Measurements from ENCODE around the gene HCN2. TPM values are rescaled to one million over a fixed set of nuclear protein-coding genes. Genes with fewer than 3 reads are reported as not detected.

The HCN2 gene
- total RNA-seq, 1 donor from 2014 or later, result 4.5 TPM

DNA sequence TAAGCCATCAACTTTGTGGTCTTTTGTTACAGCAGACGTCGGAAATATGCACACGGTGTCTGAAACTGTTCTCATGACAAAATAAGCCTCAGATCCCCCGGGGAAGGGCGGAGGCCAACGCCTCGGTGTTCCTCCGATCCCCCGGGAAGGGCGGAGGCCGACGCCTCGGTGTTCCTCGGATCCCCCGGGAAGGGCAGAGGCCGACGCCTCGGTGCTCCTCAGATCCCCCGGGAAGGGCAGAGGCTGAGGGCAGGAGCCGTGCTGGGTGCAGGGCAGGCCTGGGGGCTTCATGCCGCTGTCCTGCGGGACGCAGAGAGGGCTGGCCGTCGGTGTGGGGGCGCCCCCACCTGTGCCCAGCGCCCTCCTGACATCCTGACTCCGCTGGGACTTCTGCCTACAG lies 54.7 kb downstream of the HCN2 start:
- ATAC-seq (no peak), DNase-seq (ENCODE audit: missing footprints) (no peak)
- intact Hi-C loops (cut with DNase I), result no loop called here

DNA sequence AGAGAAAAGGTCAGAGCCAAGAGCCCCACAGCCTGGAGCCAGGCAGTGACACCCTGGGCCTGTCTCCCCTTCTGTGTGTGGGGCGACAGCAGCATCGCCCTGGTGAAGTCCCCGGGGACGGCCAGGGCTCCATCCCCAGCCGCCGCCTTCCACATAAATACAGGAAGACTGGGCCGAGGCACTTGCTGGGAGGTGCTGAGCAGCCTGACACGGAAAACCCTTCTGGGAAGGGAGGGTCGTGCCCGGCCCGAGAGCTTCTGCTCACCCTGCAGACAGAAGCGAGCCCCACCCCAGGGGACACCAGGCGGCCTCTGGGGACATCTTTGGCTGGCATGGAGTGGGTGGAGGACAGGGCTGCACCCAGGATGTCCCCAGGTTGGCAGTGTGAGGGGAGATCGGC lies 55.1 kb downstream of the HCN2 start:
- intact Hi-C loops (cut with DNase I), result no loop called here
- DNase-seq (ENCODE audit: missing footprints) (no peak), ATAC-seq (no peak)

DNA sequence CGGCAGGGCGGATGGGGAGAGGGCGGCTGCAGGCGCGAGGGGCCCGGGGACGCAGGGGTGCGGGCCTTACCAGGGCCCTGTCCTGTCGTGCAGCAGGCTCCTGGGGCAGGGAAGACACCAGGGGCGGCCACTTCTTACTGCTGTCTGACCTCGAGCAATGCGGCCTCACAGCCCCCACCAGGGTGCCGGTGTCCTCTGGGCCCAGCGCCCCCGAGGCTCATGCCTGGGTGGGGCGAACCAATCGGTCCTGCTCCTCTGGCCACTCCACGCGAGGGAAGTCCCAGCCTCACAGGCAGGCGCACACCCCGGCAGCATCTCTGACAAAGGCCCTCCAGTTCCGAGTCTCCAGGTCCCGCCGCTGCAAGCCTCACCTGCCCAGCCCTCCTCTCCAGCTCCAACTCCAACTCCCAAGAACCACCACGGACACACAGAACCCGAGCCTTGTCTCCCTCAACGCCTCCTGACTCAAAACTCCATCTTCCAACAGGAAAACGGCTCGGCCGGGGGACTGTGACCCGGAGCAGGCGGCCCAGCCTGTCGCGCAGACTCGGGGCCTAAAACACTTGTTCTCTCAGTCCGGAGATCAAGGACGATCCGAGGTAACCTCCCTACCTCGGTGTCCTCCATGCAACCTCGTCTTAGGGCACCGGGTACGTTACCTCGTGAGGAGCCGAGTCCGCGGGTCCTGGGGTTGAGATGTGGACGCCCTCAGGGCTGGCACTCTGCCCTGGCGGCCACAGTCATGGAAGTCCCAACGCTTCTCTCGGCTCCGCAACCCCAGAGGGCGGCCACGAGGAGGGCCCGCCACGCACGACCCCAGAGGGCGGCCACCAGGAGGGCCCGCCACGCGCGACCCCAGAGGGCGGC lies 56.5 kb downstream of the HCN2 start:
- intact Hi-C loops (cut with DNase I), result no loop called here
- DNase-seq (ENCODE audit: missing footprints), result no peak
- ATAC-seq, result no peak

DNA sequence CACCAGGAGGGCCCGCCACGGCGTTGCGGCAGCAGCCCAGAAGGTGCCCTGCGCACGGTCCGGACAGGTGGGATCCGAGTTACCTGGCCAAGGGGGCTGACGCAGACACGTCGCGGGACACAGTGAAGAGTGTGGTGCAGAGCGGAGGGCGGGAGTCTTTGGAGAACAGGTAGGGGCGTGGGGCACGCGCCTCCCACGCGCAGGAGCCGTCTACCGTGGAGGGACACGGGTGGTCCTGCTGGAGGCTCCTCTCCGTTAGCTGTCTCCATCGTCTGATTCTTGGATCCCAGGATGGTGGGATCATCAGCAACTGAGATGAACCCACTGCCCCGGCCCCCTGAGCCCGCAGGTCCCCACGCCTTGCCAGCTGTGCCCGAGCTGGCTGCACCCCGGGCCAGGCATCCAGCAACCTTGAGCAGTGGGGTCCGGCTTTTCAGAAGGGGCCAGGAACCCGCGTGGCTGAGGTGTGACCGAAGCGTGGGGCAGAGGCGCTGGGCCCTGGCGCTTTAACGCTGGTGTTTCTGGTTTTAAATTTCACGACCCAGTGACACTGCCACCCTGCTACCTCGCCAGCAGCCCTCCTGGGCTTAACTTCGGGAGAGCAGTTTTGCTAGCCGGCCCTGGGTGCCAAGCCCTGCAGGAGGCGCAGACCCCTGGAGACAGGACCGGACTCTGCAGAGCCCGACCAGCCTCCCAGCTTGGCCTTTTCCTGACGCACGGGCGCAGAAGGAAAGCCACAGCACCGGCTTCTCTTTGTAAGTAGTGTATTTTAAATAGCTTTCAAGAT lies 57.3 kb downstream of the HCN2 start:
- no peak for ATAC-seq
- intact Hi-C loops (cut with DNase I), result no loop called here
- DNase-seq (ENCODE audit: missing footprints), result no peak

DNA sequence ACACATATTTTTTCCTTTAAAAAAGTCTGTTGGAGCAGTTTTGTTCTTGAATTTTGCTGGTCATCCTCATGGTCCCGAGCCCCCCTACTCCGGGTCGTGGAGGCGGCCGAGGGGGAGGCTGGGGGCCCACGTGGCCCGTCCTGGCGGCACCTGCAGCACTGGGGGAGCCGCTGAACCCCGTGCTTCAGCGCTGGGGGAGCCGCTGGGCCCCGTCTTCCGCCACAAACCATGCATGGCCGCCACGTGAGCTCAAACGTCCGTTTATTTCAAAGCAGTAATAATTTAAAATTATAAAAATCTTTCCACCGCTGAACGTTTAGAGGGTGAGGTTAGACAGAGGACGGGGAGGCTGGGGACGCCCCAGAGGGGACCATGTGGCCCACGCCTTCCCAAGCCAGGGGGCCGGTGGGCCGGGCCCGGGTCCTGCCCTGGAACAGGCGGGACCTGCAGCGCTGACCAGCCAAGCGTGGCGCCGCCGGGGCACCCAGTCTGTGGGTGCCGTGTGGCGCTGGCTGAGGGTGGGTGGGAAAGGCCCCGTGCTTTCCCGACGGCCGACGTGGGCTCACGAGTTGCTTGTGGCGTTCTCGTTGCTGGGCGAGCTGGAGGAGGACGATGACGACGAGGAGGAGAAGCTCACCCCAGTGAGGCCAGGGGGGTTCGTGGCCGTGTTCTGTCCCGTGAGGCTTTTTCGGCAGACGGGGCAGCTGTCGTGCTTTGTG lies 58.0 kb downstream of the HCN2 start:
- intact Hi-C loops (cut with DNase I), result no loop called here
- no peak for DNase-seq (ENCODE audit: missing footprints)
- ATAC-seq, result no peak

DNA sequence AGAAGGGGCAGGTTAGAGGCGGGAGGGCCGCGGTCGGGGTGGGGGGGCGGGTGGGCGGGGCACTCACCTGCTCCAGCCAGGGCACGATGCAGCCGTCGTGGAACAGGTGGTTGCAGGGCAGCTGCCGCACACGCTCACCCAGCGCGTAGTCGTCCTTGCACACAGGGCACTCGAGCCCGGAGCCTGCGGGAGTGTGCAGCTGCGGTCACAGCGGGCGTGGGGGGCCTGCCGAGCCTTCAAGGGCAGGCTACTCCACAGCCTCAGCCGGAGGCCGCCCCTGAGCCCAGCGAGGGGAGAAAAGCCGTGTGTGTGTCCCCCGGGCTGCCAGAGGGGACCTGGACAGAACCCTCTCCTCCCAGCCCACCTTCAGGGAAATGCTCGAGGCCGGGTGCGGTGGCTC lies 58.6 kb downstream of the HCN2 start:
- ATAC-seq (no peak), DNase-seq (ENCODE audit: missing footprints) (no peak)
- intact Hi-C loops (cut with DNase I), result no loop called here

DNA sequence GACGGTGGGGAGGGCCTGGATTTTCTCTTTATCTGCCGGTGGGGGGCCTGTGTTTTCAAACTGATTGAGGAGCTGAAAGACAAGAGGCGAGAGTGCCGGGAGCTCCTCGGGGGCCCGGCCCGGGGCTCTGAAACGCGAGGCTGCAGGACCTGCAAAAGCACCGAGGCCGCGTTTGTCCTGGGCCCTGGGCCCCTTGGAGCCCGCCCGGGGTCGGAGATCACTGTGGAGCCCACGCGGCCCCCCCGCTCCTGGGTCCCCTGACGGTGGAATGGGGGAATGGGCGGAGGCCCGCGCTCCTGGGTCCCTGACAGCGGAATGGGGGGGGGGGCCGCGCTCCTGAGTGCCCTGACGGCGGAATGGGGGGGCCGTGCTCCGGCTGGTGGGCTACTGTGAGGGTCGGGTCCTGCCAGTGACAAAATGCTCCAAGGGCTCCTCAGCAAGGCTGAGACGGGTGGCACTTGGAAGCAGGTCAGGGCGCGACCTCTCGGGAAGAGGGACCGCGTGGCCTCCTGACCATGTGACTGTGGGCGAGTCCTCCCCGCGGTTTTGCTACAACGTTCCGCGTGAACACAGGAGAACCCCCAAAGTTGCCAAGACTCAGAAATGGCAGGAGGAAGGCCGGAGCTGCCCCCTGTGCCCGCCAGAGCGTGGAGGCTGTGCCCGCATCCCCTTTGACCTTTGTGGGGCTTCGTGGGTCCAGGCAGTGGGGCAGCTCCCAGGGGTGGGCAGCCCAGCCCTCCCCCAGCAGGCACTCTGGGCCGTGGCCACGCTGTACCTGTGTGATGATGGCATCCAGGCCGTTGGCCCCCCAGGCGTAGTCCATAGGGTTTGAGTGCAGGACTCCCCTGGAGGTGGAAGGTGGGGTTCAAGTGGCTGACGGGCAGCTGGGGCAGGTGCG lies 59.5 kb downstream of the HCN2 start:
- intact Hi-C loops (cut with DNase I), result no loop called here
- ATAC-seq (no peak), DNase-seq (ENCODE audit: missing footprints) (no peak)

DNA sequence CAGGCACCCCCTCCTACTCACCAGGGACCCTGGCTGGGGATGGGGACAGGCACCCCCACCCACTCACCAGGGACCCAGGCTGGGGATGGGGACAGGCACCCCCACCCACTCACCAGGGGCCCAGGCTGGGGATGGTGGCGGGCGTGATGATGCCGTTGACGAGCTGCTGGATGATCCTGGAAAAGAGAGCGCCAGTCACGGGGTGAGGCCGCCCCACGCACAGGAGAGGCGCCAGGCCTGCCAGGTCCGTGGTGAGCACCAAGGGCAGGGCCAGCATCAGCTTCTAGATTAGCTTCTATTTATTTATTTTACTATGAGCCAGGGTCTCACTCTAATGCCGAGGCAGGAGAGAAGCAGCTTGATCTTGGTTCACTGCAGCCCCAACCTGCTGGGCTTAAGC lies 60.4 kb downstream of the HCN2 start:
- DNase-seq (ENCODE audit: missing footprints), result no peak
- intact Hi-C loops (cut with DNase I), result no loop called here

DNA sequence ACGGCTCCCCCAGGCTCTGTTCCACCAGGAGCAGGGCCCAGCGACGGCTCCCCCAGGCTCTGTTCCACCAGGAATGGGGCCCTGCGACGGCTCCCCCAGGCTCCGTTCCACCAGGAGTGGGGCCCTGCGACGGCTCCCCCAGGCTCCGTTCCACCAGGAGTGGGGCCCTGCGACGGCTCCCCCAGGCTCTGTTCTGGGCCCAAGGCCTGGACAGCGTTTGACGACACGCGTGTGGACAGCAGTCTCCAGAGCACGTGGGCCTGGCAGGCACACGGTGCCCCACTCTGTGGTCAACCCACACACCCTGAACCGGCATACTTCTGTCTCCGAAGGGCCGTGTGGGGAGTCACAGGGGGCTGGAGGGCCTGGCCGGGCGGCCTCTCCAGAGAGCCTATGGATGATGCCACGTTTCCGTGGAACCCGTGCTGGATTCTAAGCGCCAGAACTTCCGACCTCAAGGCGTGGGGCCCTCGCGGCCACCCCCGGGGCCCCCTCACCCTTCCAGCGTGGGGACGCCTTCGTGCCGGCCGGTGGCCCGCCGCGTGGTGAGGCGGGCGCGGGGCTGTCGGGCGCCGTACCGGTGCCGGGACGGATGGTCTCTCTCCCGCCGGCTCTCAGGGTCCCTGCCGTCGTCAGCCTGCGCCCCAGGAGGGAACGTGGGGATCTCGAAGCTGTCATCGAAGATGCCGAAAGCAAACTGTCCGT lies 61.6 kb downstream of the HCN2 start:
- ATAC-seq (no peak), DNase-seq (ENCODE audit: missing footprints) (no peak)
- intact Hi-C loops (cut with DNase I), result no loop called here

More for the DNA sequence above, 60.4 kb downstream of the HCN2 start:
- no peak for ATAC-seq

DNA sequence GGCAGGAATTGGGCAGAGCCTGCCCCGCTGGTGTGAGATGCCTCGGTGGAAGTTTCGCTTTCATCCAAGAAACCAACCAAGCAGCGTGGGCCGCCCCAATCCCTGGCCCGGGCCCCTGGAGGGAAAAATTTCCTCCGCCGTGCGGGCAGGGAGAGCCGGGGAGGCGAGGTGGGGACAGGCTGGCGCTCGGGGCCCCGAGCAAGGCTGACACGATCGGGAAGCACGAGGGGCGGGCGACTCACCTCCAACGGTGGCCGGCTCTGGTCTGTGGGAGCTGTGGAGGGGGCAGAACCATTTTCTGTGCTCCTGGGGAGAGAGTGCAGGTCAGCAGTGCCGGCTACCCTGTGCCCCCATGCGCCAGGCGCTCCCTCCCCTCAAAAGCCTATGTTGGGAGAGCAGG lies 62.3 kb downstream of the HCN2 start:
- intact Hi-C loops (cut with DNase I), result no loop called here
- DNase-seq (ENCODE audit: missing footprints), result no peak
- no peak for ATAC-seq

DNA sequence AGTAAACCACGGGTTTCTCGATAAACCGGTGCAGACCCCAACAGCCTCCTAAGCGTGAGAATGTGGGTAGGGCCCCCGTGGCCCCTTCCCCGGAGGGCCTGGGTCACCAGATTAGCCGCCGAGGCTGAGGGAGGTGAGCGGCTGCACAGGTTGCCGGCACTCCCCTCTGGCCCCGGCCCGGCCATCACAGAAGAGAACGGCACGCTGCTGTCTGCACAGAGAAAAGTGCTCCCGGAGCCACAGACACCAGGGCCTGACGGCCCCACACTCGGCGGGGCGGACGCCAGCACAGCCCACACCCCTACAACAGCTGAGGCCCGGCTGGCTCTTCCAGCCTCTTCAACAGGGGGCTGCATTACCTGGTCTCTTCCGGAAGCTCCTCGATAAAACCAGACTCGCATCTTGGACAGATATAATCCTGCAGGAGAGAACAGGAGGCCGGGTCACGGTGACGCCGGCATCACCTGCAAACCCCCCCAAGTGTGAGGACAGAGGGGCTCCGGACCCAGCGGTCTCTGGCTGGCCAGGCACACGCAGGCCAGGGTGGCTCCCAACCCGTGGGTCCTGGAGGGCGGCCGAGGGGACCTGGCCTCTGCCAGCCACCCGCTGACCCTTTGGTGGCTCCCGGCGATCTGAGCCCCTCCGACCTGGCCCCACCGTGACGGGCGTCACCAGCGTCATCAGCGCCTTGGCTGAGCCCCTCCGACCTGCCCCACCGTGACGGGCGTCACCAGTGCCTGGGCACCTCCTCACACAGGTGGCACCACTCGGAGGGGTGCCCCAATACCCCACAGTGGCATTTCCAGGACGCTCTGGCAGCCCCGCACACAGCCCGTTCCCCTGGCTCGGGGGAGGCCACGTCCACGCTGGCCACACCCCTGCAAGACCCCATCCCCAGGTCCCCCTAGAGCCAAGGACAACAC lies 63.0 kb downstream of the HCN2 start:
- intact Hi-C loops (cut with DNase I), result no loop called here
- no peak for ATAC-seq
- no peak for DNase-seq (ENCODE audit: missing footprints)

DNA sequence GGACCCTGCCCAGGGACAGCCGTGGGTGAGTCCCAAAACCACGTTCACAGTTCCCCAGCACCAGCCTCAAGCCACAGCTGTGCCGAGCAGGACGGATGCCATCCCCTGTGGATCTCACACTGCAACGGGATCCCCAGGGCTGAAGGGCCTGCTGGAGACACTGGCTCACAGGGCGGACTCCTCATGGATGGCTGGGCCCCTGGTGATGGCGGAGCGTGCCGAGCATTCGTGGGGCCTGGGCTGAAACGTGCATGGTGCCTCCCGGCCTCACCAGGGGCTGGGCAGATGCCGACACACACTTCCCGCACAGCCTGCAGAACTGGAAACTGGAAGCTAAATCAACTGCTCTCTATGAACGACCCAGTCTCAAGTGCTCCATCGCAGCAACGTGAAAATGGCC lies 63.7 kb downstream of the HCN2 start:
- no peak for ATAC-seq
- intact Hi-C loops (cut with DNase I), result no loop called here
- no peak for DNase-seq (ENCODE audit: missing footprints)

DNA sequence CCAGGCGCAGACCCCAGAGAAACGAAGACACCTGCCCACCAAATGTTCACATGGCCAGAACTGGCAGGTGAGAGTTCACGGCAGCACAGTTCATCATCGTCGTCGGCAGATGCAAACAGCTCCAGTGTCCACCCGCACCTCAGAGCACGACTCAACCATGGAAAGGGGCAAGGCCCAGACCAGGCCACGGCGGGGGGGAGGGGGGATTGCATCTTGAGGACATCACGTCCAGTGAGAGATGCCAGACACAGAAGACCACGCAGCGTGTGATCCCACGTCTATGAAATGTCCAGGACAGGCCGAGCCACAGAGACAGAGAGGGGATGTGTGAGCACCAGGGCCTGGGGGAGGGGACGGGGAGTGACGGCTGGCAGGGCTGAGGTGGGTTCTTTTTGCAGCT lies 66.0 kb downstream of the HCN2 start:
- DNase-seq (ENCODE audit: missing footprints), result no peak
- intact Hi-C loops (cut with DNase I), result no loop called here
- ATAC-seq, result no peak

DNA sequence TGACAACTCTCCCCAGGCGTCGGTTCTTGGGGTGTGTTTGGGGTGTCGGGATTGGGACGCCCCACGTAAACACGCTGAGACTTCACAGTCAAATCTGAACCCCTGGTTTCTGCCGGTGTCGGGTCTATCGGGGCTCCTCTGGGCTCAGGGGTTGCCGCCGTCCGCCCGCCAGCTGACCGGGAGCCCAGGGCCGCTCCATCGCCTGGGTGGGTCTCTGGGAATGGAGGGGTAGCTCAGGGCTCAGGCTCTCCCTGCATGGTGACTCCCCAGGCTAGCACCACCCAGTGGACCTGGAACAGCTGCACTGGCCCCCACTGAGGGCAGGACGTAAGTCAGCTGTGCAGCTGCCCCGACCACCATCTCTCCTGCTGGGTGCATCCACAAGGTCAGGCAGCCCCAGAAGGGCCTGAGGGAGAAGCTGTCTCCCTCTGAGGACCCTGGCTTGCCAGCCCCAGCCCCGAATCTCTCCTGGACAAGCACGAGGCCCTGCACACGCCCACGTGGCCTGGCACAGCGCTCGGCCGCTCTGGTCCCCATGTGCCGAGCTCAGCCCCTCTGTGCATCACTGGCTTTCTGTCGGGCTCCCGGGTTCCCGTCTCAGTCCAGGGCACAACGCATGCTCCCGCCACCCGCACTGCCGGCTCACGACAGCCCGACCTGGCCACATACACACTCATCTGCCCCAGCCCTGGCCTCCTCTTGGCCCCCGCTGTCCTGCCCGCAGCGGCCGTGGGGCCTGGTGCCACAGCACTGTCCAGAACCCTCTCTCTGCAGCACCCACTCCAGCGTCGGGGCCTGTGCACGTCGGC lies 67.3 kb downstream of the HCN2 start:
- DNase-seq (ENCODE audit: missing footprints) (no peak), ATAC-seq (no peak)
- intact Hi-C loops (cut with DNase I), result no loop called here

DNA sequence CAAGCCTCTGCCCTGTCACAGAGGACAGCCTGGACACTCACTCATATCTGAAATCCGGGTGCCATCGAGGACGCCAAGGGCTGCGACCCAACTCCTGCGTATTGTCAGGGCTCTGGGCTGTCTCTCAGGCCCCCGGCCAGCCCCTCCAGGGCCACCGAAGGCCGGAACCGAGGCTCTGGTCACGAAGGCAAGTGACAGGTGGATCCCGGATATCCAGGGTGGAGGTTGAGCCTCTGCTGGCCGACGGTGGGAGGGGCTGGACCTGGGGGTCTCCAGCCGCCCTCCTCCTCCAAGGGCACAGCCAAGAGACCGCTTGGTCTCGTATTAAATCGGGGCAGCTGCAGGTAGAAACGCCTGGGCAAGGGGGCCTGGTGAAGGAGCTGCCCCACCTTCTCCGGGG lies 67.9 kb downstream of the HCN2 start:
- intact Hi-C loops (cut with DNase I), result no loop called here
- DNase-seq (ENCODE audit: missing footprints) (no peak), ATAC-seq (no peak)

DNA sequence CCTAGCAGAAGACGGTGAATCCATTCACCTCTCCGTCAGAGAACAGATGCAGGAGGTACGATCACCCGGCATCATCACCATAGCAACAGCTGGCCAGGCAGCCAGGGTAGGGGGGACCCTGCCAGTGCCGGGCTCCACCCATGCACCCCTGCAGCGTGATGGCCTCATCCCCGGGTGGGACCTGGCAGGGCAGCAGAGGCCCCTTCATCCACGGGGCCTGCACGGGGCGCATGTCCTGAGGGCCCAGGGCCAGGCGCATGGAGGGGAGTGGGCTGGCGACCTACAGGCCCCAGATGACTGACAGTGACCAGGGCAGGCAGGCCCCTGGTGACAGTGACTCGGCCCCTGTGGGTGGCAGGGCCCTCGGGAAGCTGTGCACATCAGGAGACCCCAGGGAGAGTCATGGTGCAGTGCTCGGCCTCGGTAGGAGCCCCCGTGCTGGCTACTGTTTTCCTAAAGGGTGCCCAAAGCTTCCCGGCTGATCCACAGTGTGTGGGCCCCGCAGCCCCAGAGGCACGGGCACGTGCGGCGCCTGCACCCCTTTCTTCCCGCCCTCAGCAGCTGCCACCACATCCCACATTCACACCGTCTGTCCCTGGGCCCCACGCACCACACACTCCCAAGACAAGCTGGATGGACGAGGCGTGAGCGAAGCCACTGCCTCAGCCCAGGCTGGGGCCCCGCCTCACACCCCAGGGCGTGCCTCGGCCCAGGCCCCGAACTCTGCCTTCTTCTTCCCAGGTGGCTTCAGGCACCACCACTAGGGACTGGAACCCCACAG lies 68.6 kb downstream of the HCN2 start:
- no peak for ATAC-seq
- no peak for DNase-seq (ENCODE audit: missing footprints)
- intact Hi-C loops (cut with DNase I), result no loop called here
